Suprapubic skin (tissue), 4 donors: Measurements from ENCODE around the gene UBE2Z. TPM values are rescaled to one million over a fixed set of nuclear protein-coding genes. Genes with fewer than 3 reads are reported as not detected.

ENCODE experiments used
- DNase-seq, 2 donors: peaks; one replicate each; pipeline ENCODE4 v3.0.0-alpha.2; 2019; ENCODE audit warnings: low spot score in 2 of 2
- H3K27ac ChIP-seq: fragments of 200-600 bp; sonication (generic); one replicate; pipeline ENCODE4 v1.5.1; 2019
- H3K27me3 ChIP-seq: fragments of 200-600 bp; sonication (generic); one replicate; pipeline ENCODE4 v1.5.1; 2019
- H3K36me3 ChIP-seq: fragments of 200-600 bp; sonication (generic); one replicate; pipeline ENCODE4 v1.5.1; 2019
- H3K4me1 ChIP-seq: fragments of 200-600 bp; sonication (generic); one replicate; pipeline ENCODE4 v1.5.1; 2019
- H3K4me3 ChIP-seq: fragments of 200-600 bp; sonication (generic); one replicate; pipeline ENCODE4 v1.5.1; 2019; ENCODE audit warnings: mild to moderate bottlenecking
- H3K9me3 ChIP-seq: fragments of 200-600 bp; sonication (generic); one replicate; pipeline ENCODE4 v1.5.1; 2019
- EP300 ChIP-seq: sonication (generic); formaldehyde crosslinking; IDR thresholded peaks from one replicate; pipeline ENCODE4 v1.6.1; 2017; ENCODE audit warnings: antibody characterized with exemption
- POLR2A ChIP-seq, 2 donors: fragments of 450-650 bp; IDR thresholded peaks; one replicate each; pipeline ENCODE4 v1.6.1; 2017; ENCODE audit warnings: antibody characterized with exemption in 2 of 2, mild to moderate bottlenecking in 2 of 2, moderate library complexity in 2 of 2
- POLR2AphosphoS5 ChIP-seq, 3 donors: sonication (generic); formaldehyde crosslinking; IDR thresholded peaks; one replicate each; pipeline ENCODE4 v1.6.1; 2017; ENCODE audit warnings: antibody characterized with exemption in 3 of 3
- WGBS: methylation state at CpG from one replicate; pipeline ENCODE4 v1.1.5; 2018; 5-methylcytosine and 5-hydroxymethylcytosine counted together
- total RNA-seq, 4 donors: library from RNA; depleted of rRNA; stranded (reverse); fragments of >200 nt; gene quantifications; one replicate each; pipeline ENCODE4 v1.1.0, GENCODE V29; 2016
- TF ChIP-seq, protein P1 (sequence below), 2 donors: fragments of 200-600 bp in 1 of 2; fragments of 450-650 bp in 1 of 2; sonication (generic) in 1 of 2; IDR thresholded peaks; one replicate each; pipeline ENCODE4 v1.5.1; 2016 to 2019; ENCODE audit warnings: antibody characterized with exemption in 2 of 2, mild to moderate bottlenecking in 1 of 2, moderate library complexity in 1 of 2

UBE2Z gene
- total RNA-seq, 4 donors from 2014 or later: 57.2 to 73.2 (median 69.7) TPM

GRCh38 chr17:48893646-48894508 lies 14.3 kb upstream of the UBE2Z start:
- Histone ChIP-seq H3K36me3 (peaks cover 23% of the 10 kb centered on the region), H3K4me1 (peaks cover 26% of the 10 kb centered on the region), H3K4me3 (peak overlapping the region; percentile 90), H3K9me3 (no peaks in the 10 kb centered on the region), H3K27ac (no peak overlapping the region), H3K27me3 (no peaks in the 10 kb centered on the region)
- no peak for TF ChIP-seq EP300
- TF ChIP-seq POLR2AphosphoS5 (IDR thresholded peaks at IDR 0.05): no peak
- TF ChIP-seq, protein P1, sequence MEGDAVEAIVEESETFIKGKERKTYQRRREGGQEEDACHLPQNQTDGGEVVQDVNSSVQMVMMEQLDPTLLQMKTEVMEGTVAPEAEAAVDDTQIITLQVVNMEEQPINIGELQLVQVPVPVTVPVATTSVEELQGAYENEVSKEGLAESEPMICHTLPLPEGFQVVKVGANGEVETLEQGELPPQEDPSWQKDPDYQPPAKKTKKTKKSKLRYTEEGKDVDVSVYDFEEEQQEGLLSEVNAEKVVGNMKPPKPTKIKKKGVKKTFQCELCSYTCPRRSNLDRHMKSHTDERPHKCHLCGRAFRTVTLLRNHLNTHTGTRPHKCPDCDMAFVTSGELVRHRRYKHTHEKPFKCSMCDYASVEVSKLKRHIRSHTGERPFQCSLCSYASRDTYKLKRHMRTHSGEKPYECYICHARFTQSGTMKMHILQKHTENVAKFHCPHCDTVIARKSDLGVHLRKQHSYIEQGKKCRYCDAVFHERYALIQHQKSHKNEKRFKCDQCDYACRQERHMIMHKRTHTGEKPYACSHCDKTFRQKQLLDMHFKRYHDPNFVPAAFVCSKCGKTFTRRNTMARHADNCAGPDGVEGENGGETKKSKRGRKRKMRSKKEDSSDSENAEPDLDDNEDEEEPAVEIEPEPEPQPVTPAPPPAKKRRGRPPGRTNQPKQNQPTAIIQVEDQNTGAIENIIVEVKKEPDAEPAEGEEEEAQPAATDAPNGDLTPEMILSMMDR (IDR thresholded peaks at IDR 0.05): no peak
- TF ChIP-seq POLR2A (IDR thresholded peaks at IDR 0.05): no peak
- no peak for DNase-seq
- WGBS: 62% methylated on average over 5 of the region's 5 CpGs

GRCh38 chr17:48894886-48895285 lies 13.3 kb upstream of the UBE2Z start:
- Histone ChIP-seq H3K4me3 (no peak overlapping the region), H3K9me3 (no peaks in the 10 kb centered on the region), H3K4me1 (peaks cover 26% of the 10 kb centered on the region), H3K36me3 (peaks cover 23% of the 10 kb centered on the region), H3K27me3 (no peaks in the 10 kb centered on the region), H3K27ac (no peak overlapping the region)
- WGBS: 80% methylated on average over 3 of the region's 3 CpGs
- TF ChIP-seq POLR2A (IDR thresholded peaks at IDR 0.05): no peak
- TF ChIP-seq POLR2AphosphoS5 (IDR thresholded peaks at IDR 0.05): no peak
- TF ChIP-seq EP300: no peak
- TF ChIP-seq, protein P1 (IDR thresholded peaks at IDR 0.05): no peak
- no peak for DNase-seq

GRCh38 chr17:48901241-48901640 lies 7.0 kb upstream of the UBE2Z start:
- no peak overlapping the region for H3K27ac ChIP-seq
- no peaks in the 10 kb centered on the region for H3K9me3 ChIP-seq
- no peaks in the 10 kb centered on the region for H3K4me1 ChIP-seq
- peaks cover 9% of the 10 kb centered on the region for H3K36me3 ChIP-seq
- whole genome bisulfite sequencing: 29% methylated on average over 1 of the region's 1 CpG
- no peak overlapping the region for H3K4me3 ChIP-seq
- no peaks in the 10 kb centered on the region for H3K27me3 ChIP-seq
- DNase-seq: no peak
- TF ChIP-seq EP300: no peak
- no peak for TF ChIP-seq POLR2AphosphoS5 (IDR thresholded peaks at IDR 0.05)
- TF ChIP-seq, protein P1 (IDR thresholded peaks at IDR 0.05): no peak
- no peak for TF ChIP-seq POLR2A (IDR thresholded peaks at IDR 0.05)

DNA sequence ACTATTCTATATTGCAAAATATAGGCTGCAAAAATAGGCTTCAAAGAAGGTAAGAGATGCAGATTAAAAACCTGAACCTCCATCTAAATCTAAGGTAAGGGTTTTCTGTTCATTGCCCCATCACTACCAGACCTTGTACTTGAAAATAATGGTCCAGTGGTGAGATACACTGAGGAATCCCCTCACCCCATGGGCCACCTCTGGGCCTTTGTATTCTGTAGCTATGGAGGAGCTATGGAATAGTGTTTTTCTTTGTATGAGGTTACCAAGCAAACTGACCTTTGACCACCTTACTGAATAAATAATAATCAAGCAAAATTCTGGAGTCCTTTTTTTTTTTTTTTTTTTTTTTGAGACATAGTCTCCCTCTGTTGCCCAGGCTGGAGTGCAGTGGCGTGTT lies 4.8 kb upstream of the UBE2Z start:
- DNase-seq: no peak
- Histone ChIP-seq H3K4me1 (peaks cover 7% of the 10 kb centered on the region), H3K27me3 (no peaks in the 10 kb centered on the region), H3K36me3 (no peaks in the 10 kb centered on the region), H3K9me3 (no peaks in the 10 kb centered on the region), H3K27ac (no peak overlapping the region), H3K4me3 (no peak overlapping the region)
- TF ChIP-seq EP300 (no peak), POLR2AphosphoS5 (IDR thresholded peaks at IDR 0.05) (no peak), POLR2A (IDR thresholded peaks at IDR 0.05) (no peak)
- TF ChIP-seq, protein P1 (IDR thresholded peaks at IDR 0.05): no peak
- 100% methylated on average over 1 of the region's 1 CpG for WGBS

DNA sequence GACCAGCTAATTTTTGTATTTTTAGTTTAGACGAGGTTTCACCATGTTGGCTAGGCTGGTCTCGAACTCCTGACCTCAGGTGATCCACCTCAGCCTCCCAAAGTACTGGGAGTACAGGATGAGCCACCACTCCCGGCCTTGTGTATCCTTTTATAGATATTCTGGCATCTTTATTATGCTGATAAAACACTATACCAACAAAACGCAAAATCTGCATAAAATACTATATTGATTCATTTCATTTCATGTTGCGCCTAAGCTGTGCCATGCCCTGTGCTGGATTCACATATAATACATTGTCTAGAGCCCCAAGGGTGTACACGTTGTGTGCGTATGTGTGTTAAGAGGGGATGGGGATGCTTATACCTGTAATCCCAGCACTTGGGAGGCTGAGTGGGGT lies 3.8 kb upstream of the UBE2Z start:
- DNase-seq: no peak
- TF ChIP-seq POLR2AphosphoS5 (IDR thresholded peaks at IDR 0.05): no peak
- no peak for TF ChIP-seq POLR2A (IDR thresholded peaks at IDR 0.05)
- TF ChIP-seq EP300: no peak
- TF ChIP-seq, protein P1 (IDR thresholded peaks at IDR 0.05): no peak

More for the DNA sequence above, 3.8 kb upstream of the UBE2Z start:
- no peak overlapping the region for H3K4me3 ChIP-seq
- WGBS: 91% methylated on average over 7 of the region's 7 CpGs
- H3K36me3 ChIP-seq: no peaks in the 10 kb centered on the region
- no peaks in the 10 kb centered on the region for H3K27me3 ChIP-seq
- peaks cover 13% of the 10 kb centered on the region for H3K4me1 ChIP-seq
- H3K27ac ChIP-seq: no peak overlapping the region
- H3K9me3 ChIP-seq: no peaks in the 10 kb centered on the region
